Tibial nerve (tissue), 4 donors: Measurements from ENCODE around the gene STAT6. TPM values are rescaled to one million over a fixed set of nuclear protein-coding genes. Genes with fewer than 3 reads are reported as not detected.

ENCODE experiments used
- DNase-seq, 2 donors: peaks; one replicate each; pipeline ENCODE4 v3.0.0-alpha.2; 2019; ENCODE audit warnings: low spot score in 2 of 2
- H3K27ac ChIP-seq, 4 donors: fragments of 200-600 bp; sonication (generic) in 3 of 4; one replicate each; pipeline ENCODE4 v1.5.1; 2017 to 2019; ENCODE audit warnings: mild to moderate bottlenecking in 1 of 4
- H3K27me3 ChIP-seq, 2 donors: fragments of 200-600 bp; sonication (generic) in 1 of 2; one replicate each; pipeline versions ENCODE4 v1.5.1 to v1.6.0; 2017 to 2019
- H3K36me3 ChIP-seq, 3 donors: fragments of 200-600 bp; sonication (generic); one replicate each; pipeline ENCODE4 v1.5.1; 2018 to 2019
- H3K4me1 ChIP-seq, 4 donors: fragments of 200-600 bp; sonication (generic) in 3 of 4; one replicate each; pipeline ENCODE4 v1.5.1; 2017 to 2019
- H3K4me3 ChIP-seq, 4 donors: fragments of 200-600 bp; sonication (generic) in 3 of 4; one replicate each; pipeline ENCODE4 v1.5.1; 2017 to 2019; ENCODE audit warnings: mild to moderate bottlenecking in 1 of 4, moderate library complexity in 1 of 4
- H3K9me3 ChIP-seq, 4 donors: fragments of 200-600 bp; sonication (generic) in 3 of 4; one replicate each; pipeline ENCODE4 v1.5.1; 2017 to 2019
- EP300 ChIP-seq, 2 donors: sonication (generic); formaldehyde crosslinking; IDR thresholded peaks; one replicate each; pipeline ENCODE4 v1.6.1; 2017; ENCODE audit warnings: antibody characterized with exemption in 2 of 2, mild to moderate bottlenecking in 1 of 2
- POLR2A ChIP-seq, 2 donors: fragments of 450-650 bp; IDR thresholded peaks; one replicate each; pipeline ENCODE4 v1.6.1; 2017; ENCODE audit warnings: antibody characterized with exemption in 2 of 2, mild to moderate bottlenecking in 2 of 2, moderate library complexity in 2 of 2
- WGBS, 2 donors: methylation state at CpG; one replicate each; pipeline ENCODE4 v1.1.5; 2018; 5-methylcytosine and 5-hydroxymethylcytosine counted together
- total RNA-seq, 4 donors: library from RNA; depleted of rRNA; stranded (reverse); fragments of >200 nt; gene quantifications; one replicate each; pipeline ENCODE4 v1.1.0, GENCODE V29; 2016
- TF ChIP-seq, protein P1 (sequence below), 5 experiments: fragments of 200-600 bp in 3 of 5; fragments of 450-650 bp in 2 of 5; sonication (generic) in 3 of 5; IDR thresholded peaks; one replicate each; pipeline ENCODE4 v1.5.1; 2016 to 2019; ENCODE audit warnings: antibody characterized with exemption in 5 of 5, mild to moderate bottlenecking in 3 of 5, moderate library complexity in 2 of 5

Gene STAT6
- total RNA-seq, 4 donors from 2014 or later, result 140 to 247 (median 183) TPM

DNA sequence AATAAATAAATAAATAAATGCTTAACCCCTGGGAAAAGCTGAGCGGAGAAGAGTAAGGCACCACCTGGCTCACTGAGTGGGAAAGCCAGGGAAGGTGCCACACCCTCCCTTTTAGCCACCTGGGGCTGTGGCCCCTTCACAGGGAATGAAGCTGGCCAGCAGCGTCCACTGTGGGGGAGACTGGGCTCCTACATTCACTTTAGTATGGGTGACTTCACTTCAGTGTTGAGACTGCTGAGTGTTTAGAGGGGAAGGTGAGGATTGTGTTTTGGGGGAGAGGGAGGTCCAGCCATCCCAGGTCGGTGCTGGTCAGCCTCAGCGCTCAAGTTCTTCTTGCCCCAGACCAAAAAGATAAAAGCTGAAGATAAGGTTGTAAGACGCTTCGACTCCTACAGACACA is 20.7 kb downstream of the STAT6 start:
- H3K4me1 ChIP-seq, result peaks cover 3 to 65% (median 50%) of the 10 kb centered on the region in 4 donors
- TF ChIP-seq POLR2A (IDR thresholded peaks at IDR 0.05) (no peak), EP300 (IDR thresholded peaks at IDR 0.05) (no peak)
- TF ChIP-seq, protein P1, sequence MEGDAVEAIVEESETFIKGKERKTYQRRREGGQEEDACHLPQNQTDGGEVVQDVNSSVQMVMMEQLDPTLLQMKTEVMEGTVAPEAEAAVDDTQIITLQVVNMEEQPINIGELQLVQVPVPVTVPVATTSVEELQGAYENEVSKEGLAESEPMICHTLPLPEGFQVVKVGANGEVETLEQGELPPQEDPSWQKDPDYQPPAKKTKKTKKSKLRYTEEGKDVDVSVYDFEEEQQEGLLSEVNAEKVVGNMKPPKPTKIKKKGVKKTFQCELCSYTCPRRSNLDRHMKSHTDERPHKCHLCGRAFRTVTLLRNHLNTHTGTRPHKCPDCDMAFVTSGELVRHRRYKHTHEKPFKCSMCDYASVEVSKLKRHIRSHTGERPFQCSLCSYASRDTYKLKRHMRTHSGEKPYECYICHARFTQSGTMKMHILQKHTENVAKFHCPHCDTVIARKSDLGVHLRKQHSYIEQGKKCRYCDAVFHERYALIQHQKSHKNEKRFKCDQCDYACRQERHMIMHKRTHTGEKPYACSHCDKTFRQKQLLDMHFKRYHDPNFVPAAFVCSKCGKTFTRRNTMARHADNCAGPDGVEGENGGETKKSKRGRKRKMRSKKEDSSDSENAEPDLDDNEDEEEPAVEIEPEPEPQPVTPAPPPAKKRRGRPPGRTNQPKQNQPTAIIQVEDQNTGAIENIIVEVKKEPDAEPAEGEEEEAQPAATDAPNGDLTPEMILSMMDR (IDR thresholded peaks at IDR 0.05), result no peak

DNA sequence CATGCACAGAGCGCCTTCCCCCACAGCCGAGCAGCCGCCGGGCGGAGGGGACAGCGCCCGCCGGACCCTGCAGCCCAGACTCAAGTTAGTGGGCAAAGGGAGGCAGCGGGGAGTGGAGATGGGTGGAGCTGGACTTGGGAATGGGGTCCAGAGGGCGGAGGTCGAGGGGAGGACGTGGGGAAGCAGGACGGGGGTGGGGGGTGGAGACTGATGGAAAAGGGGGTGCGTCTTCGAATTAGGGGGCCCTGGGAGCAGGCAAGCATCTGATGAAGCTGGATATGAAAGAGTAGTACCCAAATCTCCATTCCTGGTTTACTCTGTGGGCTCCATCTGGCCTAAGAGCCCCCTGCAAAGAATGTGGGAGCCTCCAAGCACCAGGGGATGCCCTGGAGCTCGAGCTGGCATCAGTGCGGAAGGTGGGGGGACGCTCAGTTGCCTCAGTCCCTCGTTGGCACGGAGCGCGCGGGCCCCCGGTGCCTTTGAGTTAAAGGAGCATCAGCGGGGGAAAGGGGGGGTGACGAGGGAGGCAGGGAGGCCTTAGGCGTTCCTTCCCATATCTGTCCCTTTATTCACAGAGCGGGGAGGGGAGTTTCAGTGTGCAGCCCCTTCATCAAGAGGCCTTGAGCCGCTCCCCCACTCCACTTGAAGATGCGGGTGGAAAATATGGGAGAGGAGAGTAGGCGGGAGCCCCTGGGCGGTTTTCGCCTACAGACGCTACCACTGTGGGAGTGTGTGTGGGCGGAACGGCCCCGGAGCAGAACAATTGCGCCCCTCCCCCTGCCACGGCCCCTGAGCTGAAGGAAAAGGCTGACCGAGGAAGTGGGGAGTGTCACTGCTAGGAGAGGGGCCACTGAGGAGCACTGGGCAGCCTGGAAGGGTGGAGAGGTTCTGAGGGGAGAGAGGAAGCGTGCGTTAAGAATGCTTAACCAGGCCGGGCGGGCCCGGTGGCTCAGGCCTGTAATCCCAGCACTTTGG is 21.6 kb downstream of the STAT6 start:
- Histone ChIP-seq H3K9me3 (no peaks in the 10 kb centered on the region), H3K4me3 (peak overlapping the region; percentile 75 to 95 (median 87)), H3K27ac (peak overlapping the region; percentile 98 to 100 (median 99)), H3K36me3 (peaks cover 0 to 33% (median 0%) of the 10 kb centered on the region in 3 donors), H3K27me3 (no peaks in the 10 kb centered on the region), H3K4me1 (peaks cover 3 to 57% (median 46%) of the 10 kb centered on the region in 4 donors)
- WGBS, 2 donors, result 1% methylated on average over 44 to 45 of the region's 45 CpGs
- TF ChIP-seq, protein P1 (IDR thresholded peaks at IDR 0.05), result no peak
- TF ChIP-seq EP300 (IDR thresholded peaks at IDR 0.05) (peak; percentile 15 to 57), POLR2A (IDR thresholded peaks at IDR 0.05) (peak in 1 of 2 donors; percentile 53)
- peak; percentile 62 to 71 for DNase-seq

More for the DNA sequence above, 20.7 kb downstream of the STAT6 start:
- Histone ChIP-seq H3K27ac (peak overlapping the region; percentile 98 to 100 (median 99)), H3K9me3 (no peaks in the 10 kb centered on the region), H3K36me3 (peaks cover 0 to 42% (median 2%) of the 10 kb centered on the region in 3 donors), H3K27me3 (no peaks in the 10 kb centered on the region), H3K4me3 (peak overlapping the region; percentile 75 to 95 (median 87))
- WGBS, 2 donors, result 33 to 36% methylated on average over 6 of the region's 6 CpGs
- DNase-seq, result no peak

DNA sequence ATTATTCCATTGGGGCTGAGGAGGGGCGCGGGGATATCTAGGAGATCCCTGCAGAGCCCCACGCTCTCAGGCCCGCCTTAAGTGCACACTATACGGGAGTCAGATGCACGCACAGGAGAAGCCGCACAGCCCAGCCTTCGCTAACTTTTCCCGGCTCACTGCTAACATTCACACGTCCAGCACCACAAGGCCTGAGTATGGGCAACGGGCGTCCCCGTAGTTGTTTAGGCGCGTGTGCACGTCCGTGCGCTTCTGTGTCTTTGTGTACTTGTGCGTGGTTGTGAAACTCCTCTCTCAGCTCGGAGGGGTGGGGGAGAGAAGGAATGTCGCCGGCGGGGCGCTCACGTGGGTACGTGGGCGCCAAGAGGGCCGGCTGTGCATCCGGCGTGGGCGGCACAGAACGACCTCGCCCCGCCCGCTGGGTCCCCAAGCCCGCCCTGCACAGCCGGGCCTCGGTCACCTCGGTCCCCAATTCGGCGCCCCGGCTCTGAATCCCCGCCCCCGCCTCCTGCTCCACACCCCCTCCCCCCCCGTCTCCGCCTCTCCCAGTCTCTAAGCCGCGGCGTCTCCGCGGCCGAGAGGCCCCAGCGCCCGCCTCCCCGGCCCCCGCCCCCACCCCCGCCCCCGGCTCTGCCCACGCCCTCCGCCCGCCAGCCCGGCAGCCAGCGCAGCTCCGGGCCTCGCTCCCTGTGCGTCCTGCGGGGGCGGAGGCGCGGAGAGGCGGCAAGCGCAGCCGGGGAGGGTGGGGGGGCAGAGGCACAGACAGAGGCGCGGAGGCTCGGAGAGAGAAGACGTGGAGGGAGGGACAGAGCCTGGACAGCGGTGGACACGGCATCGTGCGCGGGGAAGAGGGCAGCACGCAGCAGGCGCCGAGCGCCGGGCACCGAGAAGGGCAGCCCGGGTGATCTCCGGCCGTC is 22.6 kb downstream of the STAT6 start, which contains the start of gene NAB2:
Gene NAB2, plus strand, starts transcription at position 761 of the 917 bp plus-strand sequence. CDS start 158 bp downstream, outside the sequence.
- Histone ChIP-seq H3K4me1 (peaks cover 3 to 48% (median 37%) of the 10 kb centered on the region in 4 donors), H3K27me3 (no peaks in the 10 kb centered on the region), H3K4me3 (peak within 1 kb of the TSS; percentile 75 to 95 (median 87)), H3K36me3 (peaks cover 0 to 30% (median 0%) of the 10 kb centered on the region in 3 donors), H3K27ac (peak within 1 kb of the TSS; percentile 98 to 100 (median 99)), H3K9me3 (no peaks in the 10 kb centered on the region)
- peak; percentile 54 to 97 for TF ChIP-seq EP300 (IDR thresholded peaks at IDR 0.05)
- TF ChIP-seq POLR2A (IDR thresholded peaks at IDR 0.05), result peak; percentile 75 to 82
- TF ChIP-seq, protein P1 (IDR thresholded peaks at IDR 0.05), result peak in 1 of 5 experiments; percentile 32
- 1% methylated on average over 38 to 44 of the region's 91 CpGs for WGBS, 2 donors
- peak; percentile 95 to 96 for DNase-seq

DNA sequence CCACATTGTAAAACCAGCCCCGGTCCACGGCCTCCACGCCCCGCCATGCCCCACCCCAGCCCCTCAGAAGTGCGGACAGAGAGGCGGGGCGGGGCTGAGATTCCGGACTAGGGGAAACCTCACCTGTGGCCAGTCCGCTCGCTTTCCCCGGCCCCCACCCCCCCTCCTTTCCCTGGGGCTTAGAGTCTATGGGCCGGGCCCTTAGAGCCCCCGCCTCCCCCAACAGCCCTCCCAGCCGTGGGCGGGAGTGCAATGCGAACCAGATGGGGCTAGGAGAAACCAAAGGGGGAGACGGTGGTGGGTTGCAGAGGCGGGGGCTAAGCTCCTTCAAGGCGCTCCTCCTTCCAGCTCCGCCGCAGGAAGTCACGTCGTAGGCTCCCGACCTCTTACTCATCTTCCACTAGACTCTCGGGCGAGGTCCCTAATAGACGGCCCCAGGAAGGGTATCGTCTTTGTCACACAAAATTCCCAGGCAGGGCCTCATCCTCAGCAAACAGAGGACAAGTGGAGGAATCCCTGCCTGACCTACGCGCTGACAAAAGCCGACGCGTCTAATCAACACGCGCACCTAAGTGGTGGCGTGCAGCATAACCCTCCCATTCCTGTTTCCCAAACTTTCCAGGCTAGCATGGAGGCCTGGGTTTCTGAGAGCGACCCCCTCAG is 23.3 kb downstream of the STAT6 start:
- peak overlapping the region; percentile 98 to 100 (median 99) for H3K27ac ChIP-seq
- peak; percentile 78 to 86 for DNase-seq
- H3K4me3 ChIP-seq, result peak overlapping the region; percentile 64 to 92 (median 78)
- H3K9me3 ChIP-seq, result no peaks in the 10 kb centered on the region
- WGBS, 2 donors, result 0 to 1% methylated on average over 21 to 22 of the region's 37 CpGs
- peaks cover 3 to 40% (median 30%) of the 10 kb centered on the region in 4 donors for H3K4me1 ChIP-seq
- peaks cover 0 to 22% (median 0%) of the 10 kb centered on the region in 3 donors for H3K36me3 ChIP-seq
- no peaks in the 10 kb centered on the region for H3K27me3 ChIP-seq
- peak in 1 of 2 donors; percentile 24 for TF ChIP-seq EP300 (IDR thresholded peaks at IDR 0.05)
- no peak for TF ChIP-seq POLR2A (IDR thresholded peaks at IDR 0.05)
